HG03571 (cell line): Measurements from ENCODE around the gene PHLPP1.
"Not testable (repeated sequence)": the region's sequence is repeated elsewhere in the genome, so short reads cannot be mapped to it uniquely, and the experiment has no call there.

Source experiments
- ATAC-seq: cut with Tn5 transposase; IDR thresholded peaks from one replicate; pipeline ENCODE4 v1.9.1; 2021; ENCODE audit not compliant: unreplicated experiment

Gene PHLPP1

GRCh38 chr18:62880673-62881364, 165.5 kb downstream of the PHLPP1 start:
- no peak for ATAC-seq

- no peak for ATAC-seq
These were observed 166.2 kb downstream of the PHLPP1 start for GRCh38 chr18:62881509-62882016.

- ATAC-seq: no peak
These were observed 168.8 kb downstream of the PHLPP1 start for GRCh38 chr18:62883937-62884735.

- ATAC-seq: no peak
These were observed 170.5 kb downstream of the PHLPP1 start for GRCh38 chr18:62885804-62886203.

GRCh38 chr18:62894681-62895390, 179.5 kb downstream of the PHLPP1 start:
- ATAC-seq: no peak

- ATAC-seq: no peak
These were observed 181.8 kb downstream of the PHLPP1 start for GRCh38 chr18:62897153-62897552.

GRCh38 chr18:62898359-62898758, 183.0 kb downstream of the PHLPP1 start:
- ATAC-seq: peak; percentile 98

GRCh38 chr18:62899534-62899933, 184.2 kb downstream of the PHLPP1 start:
- no peak for ATAC-seq

GRCh38 chr18:62900132-62900883, 185.0 kb downstream of the PHLPP1 start:
- no peak for ATAC-seq

- ATAC-seq: no peak
These were observed 187.4 kb downstream of the PHLPP1 start for GRCh38 chr18:62902776-62903175.

GRCh38 chr18:62904396-62905285, 189.3 kb downstream of the PHLPP1 start:
- ATAC-seq: no peak

- no peak for ATAC-seq
These were observed 197.5 kb downstream of the PHLPP1 start for GRCh38 chr18:62912885-62913284.

- not testable (repeated sequence) for ATAC-seq
These were observed 198.5 kb downstream of the PHLPP1 start for GRCh38 chr18:62913824-62914223.

GRCh38 chr18:62914871-62915392, 199.6 kb downstream of the PHLPP1 start:
- no peak for ATAC-seq

GRCh38 chr18:62918361-62918760, 203.0 kb downstream of the PHLPP1 start:
- ATAC-seq: no peak

GRCh38 chr18:62919109-62919838, 203.9 kb downstream of the PHLPP1 start:
- ATAC-seq: no peak

GRCh38 chr18:62925031-62925688, 209.8 kb downstream of the PHLPP1 start:
- ATAC-seq: no peak

GRCh38 chr18:62928326-62928725, 213.0 kb downstream of the PHLPP1 start:
- no peak for ATAC-seq
